Testis (tissue), 3 donors: ENCODE results near the gene DENND1A. TPM values are rescaled to one million over a fixed set of nuclear protein-coding genes. Genes with fewer than 3 reads are reported as not detected.

ENCODE experiments used
- DNase-seq: peaks from one replicate; pipeline ENCODE4 v3.0.0-alpha.2; 2019
- H3K27ac ChIP-seq, 2 donors: fragments of 200-600 bp; sonication (generic); one replicate each; pipeline ENCODE4 v1.5.1; 2019
- H3K27me3 ChIP-seq: fragments of 200-600 bp; sonication (generic); one replicate; pipeline ENCODE4 v1.5.1; 2019
- H3K36me3 ChIP-seq: fragments of 200-600 bp; sonication (generic); one replicate; pipeline ENCODE4 v1.5.1; 2017; ENCODE audit warnings: low read depth; ENCODE audit errors: missing control alignments
- H3K4me1 ChIP-seq: fragments of 200-600 bp; sonication (generic); one replicate; pipeline ENCODE4 v1.5.1; 2019
- H3K4me3 ChIP-seq, 2 donors: fragments of 200-600 bp; sonication (generic); one replicate each; pipeline ENCODE4 v1.5.1; 2017 to 2019
- H3K9me3 ChIP-seq: fragments of 200-600 bp; sonication (generic); one replicate; pipeline ENCODE4 v1.5.1; 2017
- POLR2A ChIP-seq: fragments of 450-650 bp; IDR thresholded peaks from one replicate; pipeline ENCODE4 v1.6.1; 2017; ENCODE audit warnings: antibody characterized with exemption, mild to moderate bottlenecking, moderate library complexity
- WGBS, 2 donors: methylation state at CpG; one replicate each; pipeline ENCODE4 v1.1.5; 2018; 5-methylcytosine and 5-hydroxymethylcytosine counted together
- intact Hi-C: fragments of 100-400 bp; cut with DNase I; formaldehyde crosslinking; loops from one replicate; pipeline ENCODE4 v1.15.1; 2023; ENCODE audit warnings: low total_unique reads
- polyA plus RNA-seq: library from polyadenylated mRNA; stranded (reverse); fragments of 350-450 nt; fragmentation: Illumina TruSeq; extraction: RNeasy Lipid Tissue Mini Kit (QIAGEN cat#74804); gene quantifications from one replicate; pipeline ENCODE4 v1.2.3, GENCODE V29; 2014; ENCODE audit warnings: low read depth, low replicate concordance; ENCODE audit not compliant: insufficient read depth
- total RNA-seq, 2 donors: library from RNA; depleted of rRNA; stranded (reverse); fragments of >200 nt; gene quantifications; one replicate each; pipeline ENCODE4 v1.2.3, GENCODE V29; 2016
- TF ChIP-seq, protein P1 (sequence below), 3 experiments: fragments of 450-650 bp in 2 of 3; fragments of 200-600 bp in 1 of 3; sonication (generic) in 1 of 3; IDR thresholded peaks; one replicate each; pipeline ENCODE4 v1.5.1; 2016 to 2019; ENCODE audit warnings: antibody characterized with exemption in 3 of 3, mild to moderate bottlenecking in 2 of 3, moderate library complexity in 1 of 3

Gene DENND1A
- total and polyA plus RNA-seq, 3 donors from 2014 or later = 20.3 to 47.4 (median 44.9) TPM

- H3K4me1 ChIP-seq = no peaks in the 10 kb centered on the region
- WGBS, 2 donors = 80 to 85% methylated on average over 8 of the region's 8 CpGs
- intact Hi-C loops = no loop called here
These were observed 491.6 kb downstream of the DENND1A start for GRCh38 chr9:123438321-123438720.

GRCh38 chr9:123437201-123437600, 492.7 kb downstream of the DENND1A start:
- H3K9me3 ChIP-seq = no peaks in the 10 kb centered on the region
- no peak overlapping the region for H3K27ac ChIP-seq
- intact Hi-C loops = no loop called here
- WGBS, 2 donors = 95 to 97% methylated on average over 8 of the region's 8 CpGs
- no peaks in the 10 kb centered on the region for H3K36me3 ChIP-seq
- TF ChIP-seq, protein P1, sequence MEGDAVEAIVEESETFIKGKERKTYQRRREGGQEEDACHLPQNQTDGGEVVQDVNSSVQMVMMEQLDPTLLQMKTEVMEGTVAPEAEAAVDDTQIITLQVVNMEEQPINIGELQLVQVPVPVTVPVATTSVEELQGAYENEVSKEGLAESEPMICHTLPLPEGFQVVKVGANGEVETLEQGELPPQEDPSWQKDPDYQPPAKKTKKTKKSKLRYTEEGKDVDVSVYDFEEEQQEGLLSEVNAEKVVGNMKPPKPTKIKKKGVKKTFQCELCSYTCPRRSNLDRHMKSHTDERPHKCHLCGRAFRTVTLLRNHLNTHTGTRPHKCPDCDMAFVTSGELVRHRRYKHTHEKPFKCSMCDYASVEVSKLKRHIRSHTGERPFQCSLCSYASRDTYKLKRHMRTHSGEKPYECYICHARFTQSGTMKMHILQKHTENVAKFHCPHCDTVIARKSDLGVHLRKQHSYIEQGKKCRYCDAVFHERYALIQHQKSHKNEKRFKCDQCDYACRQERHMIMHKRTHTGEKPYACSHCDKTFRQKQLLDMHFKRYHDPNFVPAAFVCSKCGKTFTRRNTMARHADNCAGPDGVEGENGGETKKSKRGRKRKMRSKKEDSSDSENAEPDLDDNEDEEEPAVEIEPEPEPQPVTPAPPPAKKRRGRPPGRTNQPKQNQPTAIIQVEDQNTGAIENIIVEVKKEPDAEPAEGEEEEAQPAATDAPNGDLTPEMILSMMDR (IDR thresholded peaks at IDR 0.05) = no peak
- TF ChIP-seq POLR2A = no peak
- no peak for DNase-seq
- no peaks in the 10 kb centered on the region for H3K27me3 ChIP-seq
- no peaks in the 10 kb centered on the region for H3K4me1 ChIP-seq
- no peak overlapping the region for H3K4me3 ChIP-seq

More at GRCh38 chr9:123438321-123438720, 491.6 kb downstream of the DENND1A start:
- no peak overlapping the region for H3K4me3 ChIP-seq
- TF ChIP-seq, protein P1 (IDR thresholded peaks at IDR 0.05) = no peak
- TF ChIP-seq POLR2A = no peak
- DNase-seq = no peak
- no peak overlapping the region for H3K27ac ChIP-seq
- H3K9me3 ChIP-seq = no peaks in the 10 kb centered on the region
- H3K36me3 ChIP-seq = no peaks in the 10 kb centered on the region
- H3K27me3 ChIP-seq = no peaks in the 10 kb centered on the region

DNA sequence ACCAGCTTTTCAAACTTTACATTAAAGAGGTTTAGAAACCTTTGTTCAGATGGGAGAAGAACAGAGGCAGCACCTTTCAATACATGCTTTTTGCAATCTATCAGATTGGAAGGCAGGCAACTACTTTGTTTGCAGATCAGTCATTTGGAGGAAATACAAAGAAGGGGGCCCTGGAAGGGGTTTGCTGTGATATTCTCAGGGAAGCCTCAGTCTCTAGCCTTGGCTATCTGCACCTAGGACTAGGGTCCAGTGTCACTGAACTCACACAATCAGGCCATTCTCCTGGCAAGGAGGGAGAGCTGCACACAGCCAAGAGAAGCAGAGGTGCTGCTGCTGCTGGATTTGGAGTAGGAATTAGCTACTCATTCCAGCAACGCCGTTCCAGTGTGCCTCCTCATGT, 494.5 kb downstream of the DENND1A start:
- H3K36me3 ChIP-seq = no peaks in the 10 kb centered on the region
- no peak for DNase-seq
- 77 to 92% methylated on average over 2 of the region's 2 CpGs for WGBS, 2 donors
- no peak for TF ChIP-seq POLR2A
- TF ChIP-seq, protein P1 (IDR thresholded peaks at IDR 0.05) = no peak
- no peaks in the 10 kb centered on the region for H3K4me1 ChIP-seq
- H3K9me3 ChIP-seq = no peaks in the 10 kb centered on the region
- no peak overlapping the region for H3K27ac ChIP-seq
- no peaks in the 10 kb centered on the region for H3K27me3 ChIP-seq
- H3K4me3 ChIP-seq = no peak overlapping the region
- intact Hi-C loops = no loop called here

GRCh38 chr9:123434619-123435240, 495.2 kb downstream of the DENND1A start:
- Histone ChIP-seq H3K27ac (no peak overlapping the region), H3K36me3 (no peaks in the 10 kb centered on the region), H3K9me3 (no peaks in the 10 kb centered on the region), H3K4me3 (no peak overlapping the region), H3K27me3 (no peaks in the 10 kb centered on the region), H3K4me1 (no peaks in the 10 kb centered on the region)
- DNase-seq = no peak
- intact Hi-C loops = no loop called here
- TF ChIP-seq POLR2A = no peak
- TF ChIP-seq, protein P1 (IDR thresholded peaks at IDR 0.05) = no peak
- WGBS, 2 donors = 92 to 94% methylated on average over 9 of the region's 9 CpGs
